WTC11 (cell line): ENCODE measurements around the gene MTNR1A.

ENCODE experiments used
- CTCF ChIP-seq: fragments of 200-600 bp; IDR thresholded peaks from 2 replicates; pipeline ENCODE4 v1.8.0; 2022; ENCODE audit warnings: antibody characterized with exemption
- OVOL2 ChIP-seq: fragments of 250-450 bp; sonication (Bioruptor Pico); IDR thresholded peaks from 2 replicates; pipeline ENCODE4 v1.9.0; 2021; ENCODE audit warnings: mild to moderate bottlenecking, borderline replicate concordance

GRCh38 chr4:186566068-186566467 lies 10.7 kb upstream of the MTNR1A start:
- TF ChIP-seq OVOL2 (CRISPR knock-in tag) (no peak), CTCF (no peak)
